ENCODE measurements around the gene ZDHHC14. TPM values are rescaled to one million over a fixed set of nuclear protein-coding genes. Genes with fewer than 3 reads are reported as not detected.

The ZDHHC14 gene
- total and polyA plus RNA-seq, 2 experiments from 2014 or later: 3.0 to 7.4 TPM

DNA sequence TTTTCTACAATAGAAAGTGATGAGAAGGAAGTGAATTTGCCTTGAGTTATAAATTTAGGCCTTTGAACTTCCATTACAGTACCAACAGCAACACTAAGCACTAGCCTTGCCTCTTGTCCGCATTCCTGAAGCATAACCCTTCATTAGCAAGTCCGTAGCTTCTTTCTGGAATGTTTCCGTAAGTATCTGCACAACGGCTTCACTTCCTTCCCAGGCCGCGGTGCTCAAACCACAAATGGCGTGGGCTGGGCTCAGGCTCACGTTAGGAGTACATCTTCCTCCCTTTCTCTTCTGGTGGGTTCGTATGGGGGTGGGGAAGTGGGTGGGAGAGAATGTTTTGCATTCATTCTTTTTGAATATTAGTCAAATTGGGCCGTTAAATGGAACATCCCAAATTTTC is 248.2 kb downstream of the ZDHHC14 start:
- TF ChIP-seq POLR2AphosphoS5 (IDR thresholded peaks at IDR 0.05; ENCODE audit: low read depth) (no peak), CREB1 (CRISPR knock-in tag; IDR thresholded peaks at IDR 0.05; ENCODE audit: low read depth) (no peak), ZNF114 (CRISPR knock-in tag; IDR thresholded peaks at IDR 0.05) (no peak), EZH2phosphoT487 (IDR thresholded peaks at IDR 0.05; ENCODE audit: unreplicated experiment) (no peak), EZH2 (IDR thresholded peaks at IDR 0.05; ENCODE audit: low read depth, unreplicated experiment) (no peak), NANOG (IDR thresholded peaks at IDR 0.05; ENCODE audit: borderline replicate concordance) (no peak), JUNB (IDR thresholded peaks at IDR 0.05; ENCODE audit: unreplicated experiment) (no peak), ZNF331 (CRISPR knock-in tag; IDR thresholded peaks at IDR 0.05; ENCODE audit: low read depth) (no peak), STAT1 (IDR thresholded peaks at IDR 0.05; ENCODE audit: unreplicated experiment) (no peak)
- TF ChIP-seq, protein P1, sequence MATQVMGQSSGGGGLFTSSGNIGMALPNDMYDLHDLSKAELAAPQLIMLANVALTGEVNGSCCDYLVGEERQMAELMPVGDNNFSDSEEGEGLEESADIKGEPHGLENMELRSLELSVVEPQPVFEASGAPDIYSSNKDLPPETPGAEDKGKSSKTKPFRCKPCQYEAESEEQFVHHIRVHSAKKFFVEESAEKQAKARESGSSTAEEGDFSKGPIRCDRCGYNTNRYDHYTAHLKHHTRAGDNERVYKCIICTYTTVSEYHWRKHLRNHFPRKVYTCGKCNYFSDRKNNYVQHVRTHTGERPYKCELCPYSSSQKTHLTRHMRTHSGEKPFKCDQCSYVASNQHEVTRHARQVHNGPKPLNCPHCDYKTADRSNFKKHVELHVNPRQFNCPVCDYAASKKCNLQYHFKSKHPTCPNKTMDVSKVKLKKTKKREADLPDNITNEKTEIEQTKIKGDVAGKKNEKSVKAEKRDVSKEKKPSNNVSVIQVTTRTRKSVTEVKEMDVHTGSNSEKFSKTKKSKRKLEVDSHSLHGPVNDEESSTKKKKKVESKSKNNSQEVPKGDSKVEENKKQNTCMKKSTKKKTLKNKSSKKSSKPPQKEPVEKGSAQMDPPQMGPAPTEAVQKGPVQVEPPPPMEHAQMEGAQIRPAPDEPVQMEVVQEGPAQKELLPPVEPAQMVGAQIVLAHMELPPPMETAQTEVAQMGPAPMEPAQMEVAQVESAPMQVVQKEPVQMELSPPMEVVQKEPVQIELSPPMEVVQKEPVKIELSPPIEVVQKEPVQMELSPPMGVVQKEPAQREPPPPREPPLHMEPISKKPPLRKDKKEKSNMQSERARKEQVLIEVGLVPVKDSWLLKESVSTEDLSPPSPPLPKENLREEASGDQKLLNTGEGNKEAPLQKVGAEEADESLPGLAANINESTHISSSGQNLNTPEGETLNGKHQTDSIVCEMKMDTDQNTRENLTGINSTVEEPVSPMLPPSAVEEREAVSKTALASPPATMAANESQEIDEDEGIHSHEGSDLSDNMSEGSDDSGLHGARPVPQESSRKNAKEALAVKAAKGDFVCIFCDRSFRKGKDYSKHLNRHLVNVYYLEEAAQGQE (IDR thresholded peaks at IDR 0.05; ENCODE audit: unreplicated experiment): no peak
- TF ChIP-seq, protein P2, sequence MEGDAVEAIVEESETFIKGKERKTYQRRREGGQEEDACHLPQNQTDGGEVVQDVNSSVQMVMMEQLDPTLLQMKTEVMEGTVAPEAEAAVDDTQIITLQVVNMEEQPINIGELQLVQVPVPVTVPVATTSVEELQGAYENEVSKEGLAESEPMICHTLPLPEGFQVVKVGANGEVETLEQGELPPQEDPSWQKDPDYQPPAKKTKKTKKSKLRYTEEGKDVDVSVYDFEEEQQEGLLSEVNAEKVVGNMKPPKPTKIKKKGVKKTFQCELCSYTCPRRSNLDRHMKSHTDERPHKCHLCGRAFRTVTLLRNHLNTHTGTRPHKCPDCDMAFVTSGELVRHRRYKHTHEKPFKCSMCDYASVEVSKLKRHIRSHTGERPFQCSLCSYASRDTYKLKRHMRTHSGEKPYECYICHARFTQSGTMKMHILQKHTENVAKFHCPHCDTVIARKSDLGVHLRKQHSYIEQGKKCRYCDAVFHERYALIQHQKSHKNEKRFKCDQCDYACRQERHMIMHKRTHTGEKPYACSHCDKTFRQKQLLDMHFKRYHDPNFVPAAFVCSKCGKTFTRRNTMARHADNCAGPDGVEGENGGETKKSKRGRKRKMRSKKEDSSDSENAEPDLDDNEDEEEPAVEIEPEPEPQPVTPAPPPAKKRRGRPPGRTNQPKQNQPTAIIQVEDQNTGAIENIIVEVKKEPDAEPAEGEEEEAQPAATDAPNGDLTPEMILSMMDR (conservative IDR thresholded peaks at IDR 0.05; ENCODE audit: low read depth in 2 of 2): no peak
- TF ChIP-seq, protein P3, sequence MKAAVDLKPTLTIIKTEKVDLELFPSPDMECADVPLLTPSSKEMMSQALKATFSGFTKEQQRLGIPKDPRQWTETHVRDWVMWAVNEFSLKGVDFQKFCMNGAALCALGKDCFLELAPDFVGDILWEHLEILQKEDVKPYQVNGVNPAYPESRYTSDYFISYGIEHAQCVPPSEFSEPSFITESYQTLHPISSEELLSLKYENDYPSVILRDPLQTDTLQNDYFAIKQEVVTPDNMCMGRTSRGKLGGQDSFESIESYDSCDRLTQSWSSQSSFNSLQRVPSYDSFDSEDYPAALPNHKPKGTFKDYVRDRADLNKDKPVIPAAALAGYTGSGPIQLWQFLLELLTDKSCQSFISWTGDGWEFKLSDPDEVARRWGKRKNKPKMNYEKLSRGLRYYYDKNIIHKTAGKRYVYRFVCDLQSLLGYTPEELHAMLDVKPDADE (IDR thresholded peaks at IDR 0.05): no peak
- TF ChIP-seq, protein P4, sequence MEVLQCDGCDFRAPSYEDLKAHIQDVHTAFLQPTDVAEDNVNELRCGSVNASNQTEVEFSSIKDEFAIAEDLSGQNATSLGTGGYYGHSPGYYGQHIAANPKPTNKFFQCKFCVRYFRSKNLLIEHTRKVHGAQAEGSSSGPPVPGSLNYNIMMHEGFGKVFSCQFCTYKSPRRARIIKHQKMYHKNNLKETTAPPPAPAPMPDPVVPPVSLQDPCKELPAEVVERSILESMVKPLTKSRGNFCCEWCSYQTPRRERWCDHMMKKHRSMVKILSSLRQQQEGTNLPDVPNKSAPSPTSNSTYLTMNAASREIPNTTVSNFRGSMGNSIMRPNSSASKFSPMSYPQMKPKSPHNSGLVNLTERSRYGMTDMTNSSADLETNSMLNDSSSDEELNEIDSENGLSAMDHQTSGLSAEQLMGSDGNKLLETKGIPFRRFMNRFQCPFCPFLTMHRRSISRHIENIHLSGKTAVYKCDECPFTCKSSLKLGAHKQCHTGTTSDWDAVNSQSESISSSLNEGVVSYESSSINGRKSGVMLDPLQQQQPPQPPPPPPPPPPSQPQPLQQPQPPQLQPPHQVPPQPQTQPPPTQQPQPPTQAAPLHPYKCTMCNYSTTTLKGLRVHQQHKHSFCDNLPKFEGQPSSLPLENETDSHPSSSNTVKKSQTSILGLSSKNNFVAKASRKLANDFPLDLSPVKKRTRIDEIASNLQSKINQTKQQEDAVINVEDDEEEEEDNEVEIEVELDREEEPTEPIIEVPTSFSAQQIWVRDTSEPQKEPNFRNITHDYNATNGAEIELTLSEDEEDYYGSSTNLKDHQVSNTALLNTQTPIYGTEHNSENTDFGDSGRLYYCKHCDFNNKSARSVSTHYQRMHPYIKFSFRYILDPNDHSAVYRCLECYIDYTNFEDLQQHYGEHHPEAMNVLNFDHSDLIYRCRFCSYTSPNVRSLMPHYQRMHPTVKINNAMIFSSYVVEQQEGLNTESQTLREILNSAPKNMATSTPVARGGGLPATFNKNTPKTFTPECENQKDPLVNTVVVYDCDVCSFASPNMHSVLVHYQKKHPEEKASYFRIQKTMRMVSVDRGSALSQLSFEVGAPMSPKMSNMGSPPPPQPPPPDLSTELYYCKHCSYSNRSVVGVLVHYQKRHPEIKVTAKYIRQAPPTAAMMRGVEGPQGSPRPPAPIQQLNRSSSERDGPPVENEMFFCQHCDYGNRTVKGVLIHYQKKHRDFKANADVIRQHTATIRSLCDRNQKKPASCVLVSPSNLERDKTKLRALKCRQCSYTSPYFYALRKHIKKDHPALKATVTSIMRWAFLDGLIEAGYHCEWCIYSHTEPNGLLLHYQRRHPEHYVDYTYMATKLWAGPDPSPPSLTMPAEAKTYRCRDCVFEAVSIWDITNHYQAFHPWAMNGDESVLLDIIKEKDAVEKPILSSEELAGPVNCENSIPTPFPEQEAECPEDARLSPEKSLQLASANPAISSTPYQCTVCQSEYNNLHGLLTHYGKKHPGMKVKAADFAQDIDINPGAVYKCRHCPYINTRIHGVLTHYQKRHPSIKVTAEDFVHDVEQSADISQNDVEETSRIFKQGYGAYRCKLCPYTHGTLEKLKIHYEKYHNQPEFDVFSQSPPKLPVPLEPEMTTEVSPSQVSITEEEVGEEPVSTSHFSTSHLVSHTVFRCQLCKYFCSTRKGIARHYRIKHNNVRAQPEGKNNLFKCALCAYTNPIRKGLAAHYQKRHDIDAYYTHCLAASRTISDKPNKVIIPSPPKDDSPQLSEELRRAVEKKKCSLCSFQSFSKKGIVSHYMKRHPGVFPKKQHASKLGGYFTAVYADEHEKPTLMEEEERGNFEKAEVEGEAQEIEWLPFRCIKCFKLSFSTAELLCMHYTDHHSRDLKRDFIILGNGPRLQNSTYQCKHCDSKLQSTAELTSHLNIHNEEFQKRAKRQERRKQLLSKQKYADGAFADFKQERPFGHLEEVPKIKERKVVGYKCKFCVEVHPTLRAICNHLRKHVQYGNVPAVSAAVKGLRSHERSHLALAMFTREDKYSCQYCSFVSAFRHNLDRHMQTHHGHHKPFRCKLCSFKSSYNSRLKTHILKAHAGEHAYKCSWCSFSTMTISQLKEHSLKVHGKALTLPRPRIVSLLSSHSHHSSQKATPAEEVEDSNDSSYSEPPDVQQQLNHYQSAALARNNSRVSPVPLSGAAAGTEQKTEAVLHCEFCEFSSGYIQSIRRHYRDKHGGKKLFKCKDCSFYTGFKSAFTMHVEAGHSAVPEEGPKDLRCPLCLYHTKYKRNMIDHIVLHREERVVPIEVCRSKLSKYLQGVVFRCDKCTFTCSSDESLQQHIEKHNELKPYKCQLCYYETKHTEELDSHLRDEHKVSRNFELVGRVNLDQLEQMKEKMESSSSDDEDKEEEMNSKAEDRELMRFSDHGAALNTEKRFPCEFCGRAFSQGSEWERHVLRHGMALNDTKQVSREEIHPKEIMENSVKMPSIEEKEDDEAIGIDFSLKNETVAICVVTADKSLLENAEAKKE (CRISPR knock-in tag; IDR thresholded peaks at IDR 0.05): no peak
- H3K9me2 ChIP-seq (ENCODE audit: insufficient read depth): 0 out of 2 replicates have a peak, but pooled peaks cover 4% of the 10 kb centered on the region
- Mint-ChIP-seq H3K27ac (no peak overlapping the region), H3K27me3 (ENCODE audit: insufficient read depth, low read depth, poor library complexity) (peaks cover 4% of the 10 kb centered on the region), H3K9me3 (no peaks in the 10 kb centered on the region), H3K4me3 (no peak overlapping the region), H3K36me3 (ENCODE audit: low read depth) (no peaks in the 10 kb centered on the region), H3K4me1 (peaks cover 32% of the 10 kb centered on the region)
- no peak overlapping the region for H2AFZ ChIP-seq
- H3K4me3 ChIP-seq: no peak overlapping the region
- no peaks in the 10 kb centered on the region for H3K79me2 ChIP-seq (replicated peaks; ENCODE audit: insufficient read depth)
- H3K4me2 ChIP-seq: no peak overlapping the region
- DNase-seq (ENCODE audit: low spot score) (peak; percentile 47), ATAC-seq (peak; percentile 53)
- no peaks in the 10 kb centered on the region for H3K27me3 ChIP-seq (ENCODE audit: insufficient read depth)
- H3K4me1 ChIP-seq (ENCODE audit: insufficient read depth): peaks cover 14% of the 10 kb centered on the region
- H3F3A ChIP-seq (replicated peaks; ENCODE audit: low read depth): 0 out of 2 replicates have a peak, but pooled peaks cover 3% of the 10 kb centered on the region
- H3K36me3 ChIP-seq (ENCODE audit: insufficient read depth): no peaks in the 10 kb centered on the region
- no peaks in the 10 kb centered on the region for H4K20me1 ChIP-seq (replicated peaks; ENCODE audit: insufficient read depth)
- 0 out of 2 replicates have a peak overlapping the region, but pooled peaks have one; percentile 69 for H3K27ac ChIP-seq (ENCODE audit: low read depth)
